MCF 10A (cell line): ENCODE measurements around the gene CCDC57. TPM values are rescaled to one million over a fixed set of nuclear protein-coding genes. Genes with fewer than 3 reads are reported as not detected.

Source experiments
- BruUV-seq: library from RNA; stranded (reverse); fragments of 400-500 nt; replicated peaks from 2 replicates; lab custom pipeline; 2021; lab: Mats Ljungman, UMichigan
- CTCF ChIA-PET: fragments of 300-600 bp; sonication (Branson Sonifier 250); formaldehyde crosslinking; extraction: SDS; loops from one replicate; lab custom pipeline; 2021; ENCODE audit warnings: antibody characterized with exemption, inconsistent platforms; lab: Yijun Ruan, JAX
- POLR2A ChIA-PET: fragments of 300-600, 350-650 bp; sonication (Branson Sonifier 250); formaldehyde crosslinking; extraction: SDS; loops from one replicate; lab custom pipeline; 2020; ENCODE audit warnings: antibody characterized with exemption, inconsistent platforms; lab: Yijun Ruan, JAX
- DNase-seq: peaks from one replicate; pipeline ENCODE4 v3.0.0-alpha.2; 2018; ENCODE audit not compliant: unreplicated experiment
- H3K27ac Mint-ChIP-seq: one replicate; pipeline ENCODE4 v1.8.0; 2022; ENCODE audit warnings: mild to moderate bottlenecking, low read depth, mixed read lengths; ENCODE audit not compliant: unreplicated experiment
- H3K27me3 Mint-ChIP-seq: one replicate; pipeline ENCODE4 v1.8.0; 2022; ENCODE audit warnings: mixed read lengths; ENCODE audit not compliant: insufficient read depth, unreplicated experiment
- H3K36me3 Mint-ChIP-seq: one replicate; pipeline ENCODE4 v1.8.0; 2022; ENCODE audit warnings: mild to moderate bottlenecking, moderate library complexity, mixed read lengths; ENCODE audit not compliant: insufficient read depth, unreplicated experiment
- H3K4me1 Mint-ChIP-seq: one replicate; pipeline ENCODE4 v1.8.0; 2022; ENCODE audit warnings: mixed read lengths; ENCODE audit not compliant: insufficient read depth, unreplicated experiment
- H3K4me3 Mint-ChIP-seq: one replicate; pipeline ENCODE4 v1.8.0; 2022; ENCODE audit warnings: mild to moderate bottlenecking, moderate library complexity, mixed read lengths; ENCODE audit not compliant: unreplicated experiment
- H3K9me3 Mint-ChIP-seq: one replicate; pipeline ENCODE4 v1.8.0; 2022; ENCODE audit warnings: mixed read lengths; ENCODE audit not compliant: unreplicated experiment
- CTCF ChIP-seq: fragments of 200-600 bp; IDR thresholded peaks from one replicate; pipeline ENCODE4 v1.8.0; 2022; ENCODE audit warnings: antibody characterized with exemption, mild to moderate bottlenecking; ENCODE audit not compliant: unreplicated experiment
- intact Hi-C: fragments of 100-400 bp; cut with micrococcal nuclease; formaldehyde crosslinking; loops from 2 replicates; pipeline ENCODE4 v1.14.1; 2022
- total RNA-seq: library from RNA; stranded (reverse); gene quantifications from 2 replicates; pipeline ENCODE4 v1.2.3, GENCODE V29; 2022

Gene CCDC57
- total RNA-seq, 1 experiment from 2014 or later = 86.8 TPM

GRCh38 chr17:82054351-82055022, 158.2 kb downstream of the CCDC57 start:
- no TSS peak for BruUV-seq
- intact Hi-C loops = no loop called here
- H3K4me1 Mint-ChIP-seq = no peaks in the 10 kb centered on the region
- H3K27ac Mint-ChIP-seq = no peak overlapping the region
- no peak for TF ChIP-seq CTCF
- ChIA-PET CTCF (interaction anchor here (1.2 to 1.3 kb wide), 2 partner anchors 17 to 24 kb away, joined by 3 to 4 read pairs; partner anchors contain the start of gene DCXR), POLR2A (interaction anchor here (0.6 to 2.2 kb wide), 5 partner anchors 9 to 341 kb away, joined by 3 to 9 read pairs (median 4); partner anchors contain the start of genes DCXR and DUS1L)
- no peak overlapping the region for H3K4me3 Mint-ChIP-seq
- peaks cover 35% of the 10 kb centered on the region for H3K36me3 Mint-ChIP-seq
- DNase-seq = no peak
- no peaks in the 10 kb centered on the region for H3K27me3 Mint-ChIP-seq
- H3K9me3 Mint-ChIP-seq = no peaks in the 10 kb centered on the region

GRCh38 chr17:82053556-82054263, 158.9 kb downstream of the CCDC57 start:
- peak overlapping the region; percentile 75 for H3K4me3 Mint-ChIP-seq
- CTCF ChIA-PET = interaction anchor here (0.5 to 1.2 kb wide), 3 partner anchors 19 to 151 kb away, joined by 3 read pairs; no protein-coding TSS in a partner anchor
- no peaks in the 10 kb centered on the region for H3K9me3 Mint-ChIP-seq
- BruUV-seq = no TSS peak
- intact Hi-C loops = no loop called here
- peaks cover 35% of the 10 kb centered on the region for H3K36me3 Mint-ChIP-seq
- POLR2A ChIA-PET = interaction anchor here (0.6 to 2.2 kb wide), 7 partner anchors 10 to 342 kb away, joined by 3 to 9 read pairs (median 4); partner anchors contain the start of genes DCXR and DUS1L
- H3K4me1 Mint-ChIP-seq = no peaks in the 10 kb centered on the region
- DNase-seq = no peak
- no peak for TF ChIP-seq CTCF
- no peaks in the 10 kb centered on the region for H3K27me3 Mint-ChIP-seq
- no peak overlapping the region for H3K27ac Mint-ChIP-seq

DNA sequence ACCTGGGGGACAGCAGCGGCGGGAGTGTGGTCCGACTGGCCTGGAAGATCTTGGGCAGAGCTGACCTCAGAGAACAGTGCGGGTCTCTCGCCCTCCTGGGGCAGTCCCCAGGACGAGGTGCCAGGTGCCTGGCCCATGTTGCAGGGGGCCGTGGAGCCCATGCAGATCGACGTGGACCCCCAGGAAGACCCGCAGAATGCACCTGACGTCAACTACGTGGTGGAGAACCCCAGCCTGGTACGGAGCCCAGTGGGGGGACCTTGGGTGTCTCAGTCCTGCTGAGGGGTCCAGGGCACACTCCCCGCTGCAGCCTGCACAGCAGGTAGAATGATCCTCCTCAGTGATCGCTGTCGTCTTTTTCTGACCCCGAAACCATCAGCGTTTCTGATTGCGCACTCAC, 159.5 kb downstream of the CCDC57 start:
- POLR2A ChIA-PET = interaction anchor here (0.8 to 2.2 kb wide), 7 partner anchors 12 to 45 kb away, joined by 3 to 14 read pairs (median 4); partner anchors contain the start of genes CENPX, DUS1L, FASN and LRRC45
- Mint-ChIP-seq H3K4me3 (peak overlapping the region; percentile 75), H3K36me3 (peaks cover 33% of the 10 kb centered on the region), H3K9me3 (no peaks in the 10 kb centered on the region), H3K27ac (no peak overlapping the region), H3K27me3 (no peaks in the 10 kb centered on the region), H3K4me1 (no peaks in the 10 kb centered on the region)
- CTCF ChIA-PET = no interaction called here
- BruUV-seq = no TSS peak
- intact Hi-C loops = no loop called here
- DNase-seq = no peak
- no peak for TF ChIP-seq CTCF

- intact Hi-C loops = no loop called here
- Mint-ChIP-seq H3K4me1 (no peaks in the 10 kb centered on the region), H3K4me3 (peak overlapping the region; percentile 75), H3K36me3 (peaks cover 32% of the 10 kb centered on the region), H3K9me3 (no peaks in the 10 kb centered on the region), H3K27ac (no peak overlapping the region), H3K27me3 (no peaks in the 10 kb centered on the region)
- DNase-seq = no peak
- POLR2A ChIA-PET = interaction anchor here (0.9 to 1.4 kb wide), 6 partner anchors 11 to 46 kb away, joined by 3 to 14 read pairs (median 5); partner anchors contain the start of genes CENPX, DCXR, DUS1L and FASN
- no TSS peak for BruUV-seq
- CTCF ChIA-PET = interaction anchor here (0.7 kb wide), 1 partner anchor 92 kb away, joined by 3 read pairs; the partner anchor contains the start of gene NOTUM
- TF ChIP-seq CTCF = no peak
These were observed 160.0 kb downstream of the CCDC57 start for GRCh38 chr17:82052638-82053059.
